Subcutaneous adipose tissue (tissue), 4 donors: ENCODE data around the gene LMCD1. TPM values are rescaled to one million over a fixed set of nuclear protein-coding genes. Genes with fewer than 3 reads are reported as not detected.

Source experiments
- total RNA-seq, 4 donors: library from RNA; depleted of rRNA; stranded (reverse); fragments of >200 nt; gene quantifications; one replicate each; pipeline ENCODE4 v1.1.0, GENCODE V29; 2016
- TF ChIP-seq, protein P1 (sequence below): fragments of 450-650 bp; IDR thresholded peaks from one replicate; pipeline ENCODE4 v1.5.1; 2016; ENCODE audit warnings: low read depth, mild to moderate bottlenecking, control low read depth, antibody characterized with exemption, moderate library complexity

Gene LMCD1
- total RNA-seq, 4 donors from 2014 or later = 211 to 464 (median 276) TPM

DNA sequence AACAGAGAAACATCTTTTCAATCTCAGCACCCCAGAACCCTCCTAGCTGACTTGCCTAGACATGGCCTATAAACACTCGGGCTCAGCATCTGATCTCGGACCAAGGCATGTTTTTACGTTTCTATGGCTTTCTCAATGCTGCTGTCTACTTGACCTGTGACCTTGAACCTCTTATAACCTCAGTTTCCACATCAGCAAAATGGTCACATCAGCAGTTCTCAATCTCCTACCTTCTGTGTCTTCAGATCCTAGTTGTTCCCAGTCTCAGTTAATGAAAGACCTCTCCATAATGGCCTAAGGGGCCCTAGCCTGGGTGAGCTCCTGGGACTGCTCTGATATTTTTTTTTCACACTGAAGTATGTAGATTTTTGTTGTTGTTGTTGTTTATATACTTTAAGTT lies 103.4 kb downstream of the LMCD1 start:
- TF ChIP-seq, protein P1, sequence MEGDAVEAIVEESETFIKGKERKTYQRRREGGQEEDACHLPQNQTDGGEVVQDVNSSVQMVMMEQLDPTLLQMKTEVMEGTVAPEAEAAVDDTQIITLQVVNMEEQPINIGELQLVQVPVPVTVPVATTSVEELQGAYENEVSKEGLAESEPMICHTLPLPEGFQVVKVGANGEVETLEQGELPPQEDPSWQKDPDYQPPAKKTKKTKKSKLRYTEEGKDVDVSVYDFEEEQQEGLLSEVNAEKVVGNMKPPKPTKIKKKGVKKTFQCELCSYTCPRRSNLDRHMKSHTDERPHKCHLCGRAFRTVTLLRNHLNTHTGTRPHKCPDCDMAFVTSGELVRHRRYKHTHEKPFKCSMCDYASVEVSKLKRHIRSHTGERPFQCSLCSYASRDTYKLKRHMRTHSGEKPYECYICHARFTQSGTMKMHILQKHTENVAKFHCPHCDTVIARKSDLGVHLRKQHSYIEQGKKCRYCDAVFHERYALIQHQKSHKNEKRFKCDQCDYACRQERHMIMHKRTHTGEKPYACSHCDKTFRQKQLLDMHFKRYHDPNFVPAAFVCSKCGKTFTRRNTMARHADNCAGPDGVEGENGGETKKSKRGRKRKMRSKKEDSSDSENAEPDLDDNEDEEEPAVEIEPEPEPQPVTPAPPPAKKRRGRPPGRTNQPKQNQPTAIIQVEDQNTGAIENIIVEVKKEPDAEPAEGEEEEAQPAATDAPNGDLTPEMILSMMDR = no peak

DNA sequence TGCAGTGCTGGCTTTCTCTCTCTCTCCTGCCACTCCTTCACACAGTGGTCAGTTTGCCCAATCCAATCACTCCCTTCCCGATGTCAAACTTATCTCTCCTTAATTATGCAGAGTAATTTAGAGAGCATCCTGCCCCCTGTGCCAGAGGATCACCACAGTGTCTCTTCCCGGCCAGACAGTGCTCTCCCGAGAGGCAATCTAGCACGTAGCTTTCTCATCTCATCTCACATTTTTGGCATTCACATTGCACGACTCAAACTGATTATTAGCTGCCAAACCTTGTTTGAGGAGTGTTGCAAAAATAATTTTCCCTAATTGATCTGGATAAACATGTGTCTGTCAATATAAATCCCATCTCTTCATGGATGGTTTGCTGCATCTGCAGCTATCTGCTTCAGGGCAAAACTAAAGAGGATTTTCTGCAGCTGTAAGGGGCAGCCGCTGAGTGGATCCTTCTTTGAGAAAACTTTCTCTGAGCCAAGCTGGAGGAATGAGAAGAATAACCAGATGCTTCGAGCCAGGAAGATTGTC lies 105.1 kb downstream of the LMCD1 start:
- TF ChIP-seq, protein P1 = no peak

DNA sequence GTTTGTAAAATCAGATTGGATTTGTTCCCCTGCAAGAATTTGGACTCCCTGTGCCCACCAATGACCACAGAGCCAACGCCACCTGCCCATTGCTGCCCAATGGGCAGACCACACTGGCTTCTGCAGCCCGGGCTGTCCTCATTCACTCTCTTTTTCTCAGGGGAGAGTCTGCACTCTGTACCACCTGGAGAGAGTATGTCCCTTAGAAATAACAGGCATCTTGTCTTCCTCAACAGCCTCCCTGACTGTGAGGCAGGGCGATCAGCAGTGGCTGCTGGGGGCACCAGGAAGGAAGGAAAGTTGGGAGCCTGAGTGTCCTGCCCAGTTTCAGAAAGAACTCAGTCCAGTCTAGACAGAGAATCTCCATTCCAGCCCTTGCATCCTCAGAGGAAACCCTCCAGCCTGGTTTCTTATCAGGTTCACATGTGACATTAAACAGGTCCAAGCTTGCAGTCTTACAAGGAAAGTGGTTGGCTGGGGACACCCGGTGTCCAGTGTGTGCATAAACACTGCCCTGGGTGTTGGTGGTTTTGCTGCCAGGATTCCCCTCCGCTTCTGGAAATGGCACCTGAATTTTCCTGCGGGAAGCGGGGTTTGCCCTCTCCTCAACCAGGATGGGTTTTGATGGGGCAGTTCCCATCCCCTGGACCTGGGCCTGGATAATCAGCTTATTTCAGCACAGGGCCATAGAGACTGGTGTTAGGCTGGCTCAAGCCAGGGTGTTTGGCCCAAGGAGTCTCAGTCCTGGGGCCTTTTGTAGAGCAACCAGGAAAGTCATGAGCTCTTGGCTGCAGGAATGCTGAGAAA lies 105.8 kb downstream of the LMCD1 start:
- TF ChIP-seq, protein P1 = no peak

DNA sequence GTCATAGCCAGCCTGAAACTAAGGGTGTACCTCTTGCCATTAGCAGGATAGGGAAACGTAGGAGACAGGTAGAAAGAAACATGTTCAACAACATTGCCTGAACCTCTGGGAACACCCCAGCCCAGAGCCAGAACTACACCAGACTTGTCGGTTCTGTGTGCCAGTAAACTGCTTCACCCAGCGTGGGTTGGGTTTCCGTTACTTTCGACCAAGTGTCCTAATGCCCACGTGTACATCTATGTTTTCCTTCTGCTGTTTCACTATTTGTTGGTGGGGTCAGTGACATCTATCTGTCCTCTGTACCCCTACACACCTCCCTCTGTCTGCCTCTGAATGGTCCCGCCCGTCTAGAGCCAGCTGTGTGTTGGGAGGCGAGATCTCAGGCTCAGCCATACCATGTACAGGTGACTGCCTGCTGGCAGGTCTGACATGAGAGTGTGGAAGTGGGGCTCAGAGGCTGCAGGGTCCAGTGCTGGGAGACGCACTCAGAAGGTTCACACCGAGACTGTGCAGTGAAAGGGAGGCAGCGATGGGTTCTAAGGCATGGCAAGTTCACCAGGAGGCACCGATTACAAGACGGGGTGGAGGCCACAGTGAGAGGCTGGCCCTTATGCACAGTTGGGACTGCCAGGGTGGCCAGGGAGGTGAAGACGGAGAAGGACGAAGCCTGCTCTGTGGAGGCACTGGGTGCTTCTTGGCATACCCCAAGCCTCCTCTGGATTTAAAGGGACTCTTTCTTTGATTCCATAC lies 106.6 kb downstream of the LMCD1 start:
- TF ChIP-seq, protein P1 = no peak

DNA sequence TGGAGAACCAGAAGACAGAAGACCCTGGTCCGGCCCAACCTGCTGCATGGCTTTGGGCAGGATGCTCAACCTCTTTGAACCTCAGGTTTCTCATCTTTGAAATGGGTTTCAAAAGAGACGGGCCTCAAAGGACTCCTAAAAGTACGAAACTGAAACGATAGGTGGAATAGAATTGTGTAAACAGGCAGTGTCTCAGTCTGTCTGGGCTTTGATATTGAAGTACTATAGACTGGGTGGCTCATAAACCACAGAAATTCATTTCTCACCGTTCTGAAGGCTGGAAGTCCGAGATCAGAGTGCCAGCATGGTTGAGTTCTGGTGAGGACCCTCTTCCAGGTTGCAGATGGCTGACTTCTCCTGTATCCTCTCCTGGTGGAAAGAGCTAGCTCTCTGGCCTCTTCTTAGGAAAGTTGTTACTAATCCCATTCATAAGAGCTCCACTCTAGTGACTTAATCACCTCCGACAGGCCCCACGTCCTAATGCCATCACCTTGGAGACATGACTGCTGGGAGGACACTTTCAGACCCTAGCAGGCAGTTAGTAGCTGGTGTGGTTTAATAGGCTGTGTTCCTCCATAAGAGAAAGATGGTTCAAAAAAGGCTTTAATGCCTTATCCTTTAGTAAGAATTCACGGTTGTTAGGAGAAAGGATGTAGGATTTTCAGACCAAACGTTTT lies 107.3 kb downstream of the LMCD1 start:
- TF ChIP-seq, protein P1 = no peak

DNA sequence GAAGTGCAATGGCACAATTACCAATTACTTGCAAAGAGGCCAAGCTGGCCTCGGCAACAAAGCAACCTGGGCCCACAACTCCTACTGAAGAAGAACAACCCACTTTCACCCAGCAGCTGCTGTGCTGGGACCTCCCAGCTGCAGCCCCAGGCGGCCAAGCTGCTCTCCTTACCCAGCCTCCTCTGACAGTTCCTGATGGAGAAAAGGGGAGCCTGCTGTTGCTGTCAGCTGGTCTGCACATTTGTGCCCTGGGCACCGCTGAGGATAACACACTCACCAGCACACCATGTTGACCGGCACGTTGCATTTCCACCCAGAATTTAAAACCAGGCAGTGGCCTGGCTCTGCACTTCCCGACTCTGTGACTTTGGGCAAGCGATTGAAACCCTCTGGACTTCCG lies 109.3 kb downstream of the LMCD1 start:
- TF ChIP-seq, protein P1 = no peak
